NT2/D1 (cell line): Measurements from ENCODE around the gene GARIN5A.

Source experiments
- SUZ12 ChIP-seq: IDR thresholded peaks from 2 replicates; pipeline ENCODE4 v1.6.1; 2011; ENCODE audit not compliant: insufficient read length, insufficient read depth; ENCODE audit errors: extremely low read depth
- YY1 ChIP-seq: IDR thresholded peaks from 2 replicates; pipeline ENCODE4 v1.6.1; 2011; ENCODE audit not compliant: insufficient read length, insufficient read depth
- ZNF274 ChIP-seq: IDR thresholded peaks from 2 replicates; pipeline ENCODE4 v1.6.1; 2011; ENCODE audit warnings: mild to moderate bottlenecking, low read depth, low read length

- TF ChIP-seq YY1: no peak
- TF ChIP-seq ZNF274: no peak
- no peak for TF ChIP-seq SUZ12
Observed at GRCh38 chr19:50449236-50449899, 27.3 kb downstream of the GARIN5A start.
